ENCODE results near the gene CHST8.

Gene CHST8

GRCh38 chr19:33811736-33812387 lies 190.1 kb downstream of the CHST8 start:
- no peak for DNase-seq (ENCODE audit: low read depth)
- TF ChIP-seq CTCF (IDR thresholded peaks at IDR 0.05; ENCODE audit: insufficient read depth, low read depth, low read length, missing control alignments) = no peak
- no peak overlapping the region for H3K4me3 ChIP-seq (ENCODE audit: low read depth, low read length)

GRCh38 chr19:33812388-33813330 lies 190.9 kb downstream of the CHST8 start:
- no peak for DNase-seq (ENCODE audit: low read depth)
- H3K4me3 ChIP-seq (ENCODE audit: low read depth, low read length) = no peak overlapping the region
- TF ChIP-seq CTCF (IDR thresholded peaks at IDR 0.05; ENCODE audit: insufficient read depth, low read depth, low read length, missing control alignments) = no peak

GRCh38 chr19:33813391-33814101 lies 191.8 kb downstream of the CHST8 start:
- no peak for TF ChIP-seq CTCF (IDR thresholded peaks at IDR 0.05; ENCODE audit: insufficient read depth, low read depth, low read length, missing control alignments)
- no peak overlapping the region for H3K4me3 ChIP-seq (ENCODE audit: low read depth, low read length)
- DNase-seq (ENCODE audit: low read depth) = no peak

GRCh38 chr19:33814181-33815165 lies 192.7 kb downstream of the CHST8 start:
- DNase-seq (ENCODE audit: low read depth) = no peak
- no peak for TF ChIP-seq CTCF (IDR thresholded peaks at IDR 0.05; ENCODE audit: insufficient read depth, low read depth, low read length, missing control alignments)
- H3K4me3 ChIP-seq (ENCODE audit: low read depth, low read length) = no peak overlapping the region

GRCh38 chr19:33815380-33816340 lies 193.9 kb downstream of the CHST8 start:
- TF ChIP-seq CTCF (IDR thresholded peaks at IDR 0.05; ENCODE audit: insufficient read depth, low read depth, low read length, missing control alignments) = no peak
- no peak for DNase-seq (ENCODE audit: low read depth)
- no peak overlapping the region for H3K4me3 ChIP-seq (ENCODE audit: low read depth, low read length)

Data from GM12865 (cell line).